Endothelial cell of umbilical vein (primary cell): ENCODE data around the gene TBCC. TPM values are rescaled to one million over a fixed set of nuclear protein-coding genes. Genes with fewer than 3 reads are reported as not detected.
"Not testable (repeated sequence)": the region's sequence is repeated elsewhere in the genome, so short reads cannot be mapped to it uniquely, and the experiment has no call there.

Source experiments
- BruUV-seq: library from RNA; stranded (reverse); fragments of 400-500 nt; replicated peaks from 2 replicates; lab custom pipeline; 2021; lab: Mats Ljungman, UMichigan
- CTCF ChIA-PET: fragments of 300-600, 350-600 bp; sonication (Branson Sonifier 250); formaldehyde crosslinking; loops from one replicate; lab custom pipeline; 2021; ENCODE audit warnings: antibody characterized with exemption, inconsistent platforms; lab: Charles Lee
- POLR2A ChIA-PET: fragments of 300-600, 350-600 bp; sonication (Branson Sonifier 250); formaldehyde crosslinking; loops from one replicate; lab custom pipeline; 2021; ENCODE audit warnings: antibody characterized with exemption, inconsistent platforms; lab: Charles Lee
- DNase-seq: peaks from one replicate; pipeline ENCODE4 v3.0.0-alpha.2; 2011; ENCODE audit warnings: low read depth, low spot score
- FAIRE-seq: peaks from 2 replicates; lab custom pipeline; 2011; peaks lifted over from hg19 to GRCh38; lab: Jason Lieb, UNC
- H2AFZ ChIP-seq: 2 replicates; pipeline ENCODE4 v1.6.0; 2012; ENCODE audit warnings: low read depth, low read length, control low read depth, inconsistent platforms
- H3K27ac ChIP-seq: 2 replicates; pipeline ENCODE4 v1.5.1; 2011; ENCODE audit warnings: low read depth, mild to moderate bottlenecking, control low read depth, low read length, moderate library complexity; ENCODE audit not compliant: insufficient read depth
- H3K27me3 ChIP-seq, 2 experiments: 2 replicates each; pipeline versions ENCODE4 v1.6.0 to v1.6.1; 2011; ENCODE audit warnings: low read length in 2 of 2, mixed read lengths in 1 of 2; ENCODE audit not compliant: control insufficient read depth in 2 of 2, insufficient read depth in 2 of 2
- H3K36me3 ChIP-seq, 2 experiments: 2 replicates in 1 of 2; 3 replicates in 1 of 2; pipeline ENCODE4 v1.5.1; 2011; ENCODE audit warnings: low read length in 2 of 2, mild to moderate bottlenecking in 1 of 2, moderate library complexity in 1 of 2; ENCODE audit not compliant: control insufficient read depth in 2 of 2, insufficient read depth in 2 of 2; ENCODE audit errors: extremely low read depth in 1 of 2
- H3K4me1 ChIP-seq: 3 replicates; pipeline ENCODE4 v1.5.1; 2011; ENCODE audit warnings: mild to moderate bottlenecking, low read length; ENCODE audit not compliant: control insufficient read depth, insufficient read depth; ENCODE audit errors: extremely low read depth
- H3K4me2 ChIP-seq: 2 replicates; pipeline ENCODE4 v1.6.1; 2011; ENCODE audit warnings: low read length, control low read depth, mixed read lengths; ENCODE audit not compliant: insufficient read depth
- H3K4me3 ChIP-seq, 3 experiments: fragments of 200-600 bp in 1 of 3; sonication (generic), shearing (Covaris generic) in 1 of 3; replicated peaks in 1 of 3; 2 replicates each; pipeline ENCODE4 v1.5.1; 2011 to 2016; ENCODE audit warnings: control low read depth in 3 of 3, low read length in 3 of 3, mild to moderate bottlenecking in 2 of 3, inconsistent platforms in 1 of 3, low read depth in 1 of 3, moderate library complexity in 1 of 3; ENCODE audit not compliant: insufficient read depth in 1 of 3
- H3K79me2 ChIP-seq: 2 replicates; pipeline ENCODE4 v1.6.0; 2012; ENCODE audit warnings: low read length, inconsistent platforms; ENCODE audit not compliant: control insufficient read depth, insufficient read depth
- H3K9ac ChIP-seq: replicated peaks from 2 replicates; pipeline ENCODE3; 2011; ENCODE audit warnings: low read length, control low read depth; ENCODE audit not compliant: insufficient read depth; ENCODE audit errors: extremely low read depth
- H3K9me1 ChIP-seq: replicated peaks from 3 replicates; pipeline ENCODE4 v1.6.0; 2011; ENCODE audit warnings: mild to moderate bottlenecking, low read length; ENCODE audit not compliant: control insufficient read depth, insufficient read depth; ENCODE audit errors: extremely low read depth
- H3K9me3 ChIP-seq: replicated peaks from 2 replicates; pipeline ENCODE4 v1.5.1; 2012; ENCODE audit warnings: low read length, inconsistent platforms; ENCODE audit not compliant: control insufficient read depth, insufficient read depth
- H4K20me1 ChIP-seq: replicated peaks from 2 replicates; pipeline ENCODE3; 2011; ENCODE audit warnings: mild to moderate bottlenecking, low read length; ENCODE audit not compliant: control insufficient read depth, insufficient read depth; ENCODE audit errors: extremely low read depth
- EZH2 ChIP-seq: IDR thresholded peaks from 2 replicates; pipeline ENCODE4 v1.6.1; 2012; ENCODE audit warnings: borderline replicate concordance, low read depth, mild to moderate bottlenecking, moderate library complexity, low read length, inconsistent platforms; ENCODE audit not compliant: severe bottlenecking
- FOS ChIP-seq: IDR thresholded peaks from 2 replicates; pipeline ENCODE4 v1.6.1; 2011; ENCODE audit warnings: mild to moderate bottlenecking, low read length, moderate library complexity, borderline replicate concordance; ENCODE audit not compliant: insufficient read depth
- GATA2 ChIP-seq: IDR thresholded peaks from 2 replicates; pipeline ENCODE4 v1.7.0; 2011; ENCODE audit warnings: low read depth, mild to moderate bottlenecking, moderate library complexity, mixed read lengths, low read length; ENCODE audit not compliant: insufficient read length, insufficient read depth
- JUN ChIP-seq: IDR thresholded peaks from 2 replicates; pipeline ENCODE4 v1.6.1; 2011; ENCODE audit warnings: borderline replicate concordance, low read depth; ENCODE audit not compliant: insufficient read length, insufficient read depth
- MYC ChIP-seq: IDR thresholded peaks from one replicate; pipeline ENCODE4 v1.6.1; 2011; ENCODE audit warnings: mild to moderate bottlenecking, low read depth, low read length
- POLR2A ChIP-seq: IDR thresholded peaks from 2 replicates; pipeline ENCODE4 v1.6.1; 2012; ENCODE audit warnings: low read depth, mild to moderate bottlenecking, control low read depth, low read length
- POLR2AphosphoS5 ChIP-seq: IDR thresholded peaks from 2 replicates; pipeline ENCODE4 v1.6.1; 2012; ENCODE audit warnings: low read depth, mild to moderate bottlenecking, control low read depth, low read length, moderate library complexity; ENCODE audit not compliant: insufficient read depth
- dilution Hi-C: fragments of 300-500 bp; cut with MboI; formaldehyde crosslinking; loops from one replicate; pipeline ENCODE4 v1.15.0; 2019; ENCODE audit warnings: low sequenced_read_pairs; ENCODE audit not compliant: extremely low pct_ligation_motif_present
- intact Hi-C: fragments of 100-400 bp; cut with micrococcal nuclease; formaldehyde crosslinking; loops from one replicate; pipeline ENCODE4 v1.10.0; 2022
- polyA plus RNA-seq, 4 experiments: library from polyadenylated mRNA; depleted of rRNA in 3 of 4; stranded (reverse) in 3 of 4; unstranded in 1 of 4; fragments of >200 nt; gene quantifications; 2 replicates each; pipeline versions ENCODE4 v1.2.1 to v1.2.3, GENCODE V29; 2011 to 2012; ENCODE audit warnings: missing spikeins in 1 of 4
- total RNA-seq: library from RNA; stranded (reverse); gene quantifications from 2 replicates; pipeline ENCODE4 v1.2.3, GENCODE V29; 2021
- TF ChIP-seq, protein P1 (sequence below), 2 donors: IDR thresholded peaks; 1 replicate in 1 of 2; 2 replicates in 1 of 2; pipeline ENCODE4 v1.5.1; 2011; ENCODE audit warnings: low read length in 2 of 2, mild to moderate bottlenecking in 2 of 2, moderate library complexity in 2 of 2, control low read depth in 1 of 2, inconsistent platforms in 1 of 2, low read depth in 1 of 2; ENCODE audit not compliant: insufficient read depth in 1 of 2; ENCODE audit errors: extremely low read depth in 1 of 2
- TF ChIP-seq, protein P2 (sequence below): IDR thresholded peaks from 2 replicates; pipeline ENCODE4 v1.6.1; 2011; ENCODE audit not compliant: insufficient read depth, insufficient read length

The TBCC gene
- total and polyA plus RNA-seq, 2 donors (not counting 3 experiments of a cell fraction or from before 2014, with no cell fraction given) = 15.9 to 19.1 TPM

DNA sequence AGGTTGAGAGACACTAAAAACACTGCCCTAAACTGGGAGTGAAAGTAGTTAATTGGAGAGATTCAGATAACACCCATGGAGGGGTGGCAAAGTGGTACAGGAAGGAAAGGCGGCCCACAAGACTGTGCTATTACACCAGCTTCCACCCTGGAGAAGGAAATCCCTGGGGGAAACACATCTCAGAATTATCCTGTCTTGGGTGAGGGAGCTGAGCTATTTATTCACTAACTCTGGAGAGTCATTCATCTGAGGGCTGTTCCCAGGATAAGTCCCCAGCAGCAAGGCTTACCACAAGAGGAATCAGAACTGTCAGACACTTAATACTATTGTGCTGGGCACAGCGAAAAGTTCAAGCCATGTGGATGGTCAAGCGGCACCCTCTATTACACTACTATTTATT, 9.9 kb downstream of the TBCC start:
- no peaks in the 10 kb centered on the region for H3K36me3 ChIP-seq
- H3K9me1 ChIP-seq = no peaks in the 10 kb centered on the region
- H3K4me2 ChIP-seq = no peak overlapping the region
- DNase-seq = no peak
- no peaks in the 10 kb centered on the region for H3K4me1 ChIP-seq
- CTCF ChIA-PET = interaction anchor here (0.6 kb wide), 1 partner anchor 9 kb away, joined by 3 read pairs; no protein-coding TSS in a partner anchor
- no peak for TF ChIP-seq EZH2
- TF ChIP-seq, protein P1, sequence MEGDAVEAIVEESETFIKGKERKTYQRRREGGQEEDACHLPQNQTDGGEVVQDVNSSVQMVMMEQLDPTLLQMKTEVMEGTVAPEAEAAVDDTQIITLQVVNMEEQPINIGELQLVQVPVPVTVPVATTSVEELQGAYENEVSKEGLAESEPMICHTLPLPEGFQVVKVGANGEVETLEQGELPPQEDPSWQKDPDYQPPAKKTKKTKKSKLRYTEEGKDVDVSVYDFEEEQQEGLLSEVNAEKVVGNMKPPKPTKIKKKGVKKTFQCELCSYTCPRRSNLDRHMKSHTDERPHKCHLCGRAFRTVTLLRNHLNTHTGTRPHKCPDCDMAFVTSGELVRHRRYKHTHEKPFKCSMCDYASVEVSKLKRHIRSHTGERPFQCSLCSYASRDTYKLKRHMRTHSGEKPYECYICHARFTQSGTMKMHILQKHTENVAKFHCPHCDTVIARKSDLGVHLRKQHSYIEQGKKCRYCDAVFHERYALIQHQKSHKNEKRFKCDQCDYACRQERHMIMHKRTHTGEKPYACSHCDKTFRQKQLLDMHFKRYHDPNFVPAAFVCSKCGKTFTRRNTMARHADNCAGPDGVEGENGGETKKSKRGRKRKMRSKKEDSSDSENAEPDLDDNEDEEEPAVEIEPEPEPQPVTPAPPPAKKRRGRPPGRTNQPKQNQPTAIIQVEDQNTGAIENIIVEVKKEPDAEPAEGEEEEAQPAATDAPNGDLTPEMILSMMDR (IDR thresholded peaks at IDR 0.05; ENCODE audit: extremely low read depth in 1 of 2, insufficient read depth in 1 of 2, low read depth in 1 of 2, low read length in 2 of 2) = no peak
- TF ChIP-seq GATA2 = no peak
- TF ChIP-seq FOS = no peak
- TF ChIP-seq POLR2A = no peak
- TF ChIP-seq MYC = no peak
- TF ChIP-seq POLR2AphosphoS5 = no peak
- TF ChIP-seq JUN = no peak
- TF ChIP-seq, protein P2, sequence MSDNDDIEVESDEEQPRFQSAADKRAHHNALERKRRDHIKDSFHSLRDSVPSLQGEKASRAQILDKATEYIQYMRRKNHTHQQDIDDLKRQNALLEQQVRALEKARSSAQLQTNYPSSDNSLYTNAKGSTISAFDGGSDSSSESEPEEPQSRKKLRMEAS = no peak
- H3K27me3 ChIP-seq = peaks cover 0 to 2% of the 10 kb centered on the region in 2 experiments
- no peaks in the 10 kb centered on the region for H3K9me3 ChIP-seq
- no peak for FAIRE-seq
- H3K27ac ChIP-seq = no peak overlapping the region
- no peaks in the 10 kb centered on the region for H3K79me2 ChIP-seq
- no peaks in the 10 kb centered on the region for H4K20me1 ChIP-seq
- BruUV-seq = no TSS peak
- H2AFZ ChIP-seq = no peak overlapping the region
- dilution Hi-C loops (no loop called here), intact Hi-C loops (no loop called here)
- POLR2A ChIA-PET = interaction anchor here (0.6 kb wide), 1 partner anchor 662 kb away, joined by 5 read pairs; no protein-coding TSS in a partner anchor
- H3K4me3 ChIP-seq = no peak overlapping the region
- no peak overlapping the region for H3K9ac ChIP-seq

DNA sequence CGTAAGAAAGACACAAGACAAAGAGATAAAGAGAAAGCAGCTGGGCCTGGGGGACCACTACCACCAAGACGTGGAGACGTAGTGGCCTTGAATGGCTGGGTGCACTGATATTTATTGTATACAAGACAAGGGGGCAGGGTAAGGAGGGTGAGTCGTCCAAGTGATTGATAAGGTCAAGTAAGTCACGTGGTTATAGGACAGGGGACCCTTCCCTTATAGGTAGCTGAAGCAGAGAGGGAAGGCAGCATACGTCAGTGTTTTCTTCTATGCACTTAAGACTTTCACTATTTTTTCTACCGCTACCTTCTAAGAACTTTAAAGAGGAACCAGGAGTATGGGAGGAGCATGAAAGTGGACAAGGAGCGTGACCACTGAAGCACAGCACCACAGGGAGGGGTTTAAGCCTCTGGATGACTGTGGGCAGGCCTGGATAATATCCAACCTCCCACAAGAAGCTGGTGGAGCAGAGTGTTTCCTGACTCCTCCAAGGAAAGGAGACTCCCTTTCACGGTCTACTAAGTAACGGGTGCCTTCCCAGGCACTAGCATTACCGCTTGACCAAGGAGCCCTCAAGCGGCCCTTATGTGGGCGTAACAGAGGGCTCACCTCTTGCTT, 11.9 kb downstream of the TBCC start:
- intact Hi-C loops = not testable (repeated sequence)

More for the DNA sequence above, 11.9 kb downstream of the TBCC start:
- H3K4me1 ChIP-seq, FAIRE-seq, BruUV-seq, H3K79me2 ChIP-seq, H3K9me1 ChIP-seq, H3K4me3 ChIP-seq, DNase-seq, H4K20me1 ChIP-seq, H3K9ac ChIP-seq, H2AFZ ChIP-seq, H3K4me2 ChIP-seq, H3K27me3 ChIP-seq, dilution Hi-C loops, H3K36me3 ChIP-seq, H3K27ac ChIP-seq, H3K9me3 ChIP-seq: not testable (repeated sequence)
- CTCF ChIA-PET = interaction anchor here (0.6 kb wide), 1 partner anchor 12 kb away, joined by 3 read pairs; the partner anchor contains the start of gene TBCC
- POLR2A ChIA-PET = interaction anchor here (0.6 kb wide), 1 partner anchor 12 kb away, joined by 3 read pairs; the partner anchor contains the start of gene TBCC
